Central memory CD8-positive, alpha-beta T cell (primary cell): Measurements from ENCODE around the gene SCD.
"Not testable (repeated sequence)": the region's sequence is repeated elsewhere in the genome, so short reads cannot be mapped to it uniquely, and the experiment has no call there.

ENCODE experiments used
- ATAC-seq: fragments of 150-1000 bp; cut with Tn5 transposase; replicated peaks from 2 replicates; pipeline ENCODE4 v1.10.0; 2022; ENCODE audit warnings: mild to moderate bottlenecking, moderate FRiP score, moderate number of reproducible peaks; ENCODE audit not compliant: poor library complexity, severe bottlenecking; ENCODE audit errors: extremely low read depth
- DNase-seq, 2 donors: peaks; one replicate each; pipeline ENCODE4 v3.0.0; 2021; ENCODE audit warnings: low spot score in 2 of 2
- H3K27ac Mint-ChIP-seq: one replicate; pipeline ENCODE4 v1.8.0; 2022; ENCODE audit warnings: low read depth, mild to moderate bottlenecking, moderate library complexity, mixed read lengths
- H3K27me3 Mint-ChIP-seq: one replicate; pipeline ENCODE4 v1.8.0; 2022; ENCODE audit warnings: mixed read lengths
- H3K36me3 Mint-ChIP-seq: one replicate; pipeline ENCODE4 v1.8.0; 2022; ENCODE audit warnings: mild to moderate bottlenecking, moderate library complexity, mixed read lengths; ENCODE audit not compliant: insufficient read depth
- H3K4me1 Mint-ChIP-seq: one replicate; pipeline ENCODE4 v1.8.0; 2022; ENCODE audit warnings: mixed read lengths
- H3K4me3 Mint-ChIP-seq: one replicate; pipeline ENCODE4 v1.8.0; 2022; ENCODE audit warnings: mild to moderate bottlenecking, moderate library complexity, mixed read lengths
- H3K9me3 Mint-ChIP-seq: one replicate; pipeline ENCODE4 v1.8.0; 2022; ENCODE audit warnings: mixed read lengths

The SCD gene

GRCh38 chr10:100346765-100347567 lies at the start of gene SCD:
Gene SCD (plus strand): TSS chr10:100347233. CDS start chr10:100347505, 272 bp downstream.
- Mint-ChIP-seq H3K4me3 (peak within 1 kb of the TSS; percentile 75), H3K36me3 (peaks cover 7% of the 10 kb centered on the region), H3K27me3 (no peaks in the 10 kb centered on the region), H3K27ac (peak within 1 kb of the TSS; percentile 38), H3K4me1 (peaks cover 32% of the 10 kb centered on the region), H3K9me3 (no peaks in the 10 kb centered on the region)
- DNase-seq = peak; percentile 44 to 60
- peak; percentile 81 for ATAC-seq

- Mint-ChIP-seq H3K27ac (no peak overlapping the region), H3K9me3 (no peaks in the 10 kb centered on the region), H3K27me3 (peaks cover 65% of the 10 kb centered on the region), H3K4me1 (no peaks in the 10 kb centered on the region), H3K4me3 (no peak overlapping the region), H3K36me3 (no peaks in the 10 kb centered on the region)
- ATAC-seq = no peak
- no peak for DNase-seq
These were observed 49.8 kb upstream of the SCD start for GRCh38 chr10:100297242-100297641.

- H3K9me3 Mint-ChIP-seq, H3K36me3 Mint-ChIP-seq, H3K27ac Mint-ChIP-seq, DNase-seq, H3K4me1 Mint-ChIP-seq, H3K4me3 Mint-ChIP-seq, ATAC-seq: not testable (repeated sequence)
- peaks cover 82% of the 10 kb centered on the region for H3K27me3 Mint-ChIP-seq
These were observed 45.9 kb upstream of the SCD start for GRCh38 chr10:100301123-100301522.

GRCh38 chr10:100303724-100304319 lies 43.2 kb upstream of the SCD start:
- H3K36me3 Mint-ChIP-seq = peaks cover 2% of the 10 kb centered on the region
- DNase-seq = no peak
- H3K9me3 Mint-ChIP-seq = no peaks in the 10 kb centered on the region
- no peak overlapping the region for H3K4me3 Mint-ChIP-seq
- no peak overlapping the region for H3K27ac Mint-ChIP-seq
- no peaks in the 10 kb centered on the region for H3K4me1 Mint-ChIP-seq
- peaks cover 98% of the 10 kb centered on the region for H3K27me3 Mint-ChIP-seq
- ATAC-seq = no peak

GRCh38 chr10:100304414-100304813 lies 42.6 kb upstream of the SCD start:
- H3K27me3 Mint-ChIP-seq = peaks cover 97% of the 10 kb centered on the region
- H3K9me3 Mint-ChIP-seq = no peaks in the 10 kb centered on the region
- H3K4me3 Mint-ChIP-seq = no peak overlapping the region
- DNase-seq = no peak
- peaks cover 2% of the 10 kb centered on the region for H3K36me3 Mint-ChIP-seq
- H3K4me1 Mint-ChIP-seq = no peaks in the 10 kb centered on the region
- no peak overlapping the region for H3K27ac Mint-ChIP-seq
- no peak for ATAC-seq

GRCh38 chr10:100306861-100307260 lies 40.2 kb upstream of the SCD start:
- Mint-ChIP-seq H3K9me3 (no peaks in the 10 kb centered on the region), H3K36me3 (peaks cover 2% of the 10 kb centered on the region), H3K4me3 (no peak overlapping the region), H3K4me1 (no peaks in the 10 kb centered on the region), H3K27me3 (peaks cover 85% of the 10 kb centered on the region), H3K27ac (no peak overlapping the region)
- DNase-seq = no peak
- ATAC-seq = no peak

- H3K4me3 Mint-ChIP-seq = no peak overlapping the region
- peaks cover 2% of the 10 kb centered on the region for H3K36me3 Mint-ChIP-seq
- no peaks in the 10 kb centered on the region for H3K4me1 Mint-ChIP-seq
- no peak overlapping the region for H3K27ac Mint-ChIP-seq
- no peaks in the 10 kb centered on the region for H3K9me3 Mint-ChIP-seq
- ATAC-seq = no peak
- no peak for DNase-seq
- H3K27me3 Mint-ChIP-seq = peaks cover 85% of the 10 kb centered on the region
These were observed 39.3 kb upstream of the SCD start for GRCh38 chr10:100307684-100308083.

GRCh38 chr10:100311298-100311697 lies 35.7 kb upstream of the SCD start:
- no peak overlapping the region for H3K4me3 Mint-ChIP-seq
- H3K36me3 Mint-ChIP-seq = peaks cover 2% of the 10 kb centered on the region
- H3K9me3 Mint-ChIP-seq = no peaks in the 10 kb centered on the region
- H3K4me1 Mint-ChIP-seq = no peaks in the 10 kb centered on the region
- DNase-seq (no peak), ATAC-seq (no peak)
- no peak overlapping the region for H3K27ac Mint-ChIP-seq
- H3K27me3 Mint-ChIP-seq = peaks cover 82% of the 10 kb centered on the region

- Mint-ChIP-seq H3K27me3 (peaks cover 90% of the 10 kb centered on the region), H3K27ac (no peak overlapping the region)
These were observed 31.4 kb upstream of the SCD start for GRCh38 chr10:100315615-100316014.

GRCh38 chr10:100318207-100318606 lies 28.8 kb upstream of the SCD start:
- no peaks in the 10 kb centered on the region for H3K4me1 Mint-ChIP-seq
- no peaks in the 10 kb centered on the region for H3K36me3 Mint-ChIP-seq
- no peak overlapping the region for H3K4me3 Mint-ChIP-seq
- H3K27ac Mint-ChIP-seq = no peak overlapping the region
- DNase-seq (no peak), ATAC-seq (no peak)
- H3K9me3 Mint-ChIP-seq = no peaks in the 10 kb centered on the region
- H3K27me3 Mint-ChIP-seq = peaks cover 76% of the 10 kb centered on the region

More at GRCh38 chr10:100315615-100316014, 31.4 kb upstream of the SCD start:
- H3K36me3 Mint-ChIP-seq = no peaks in the 10 kb centered on the region
- no peaks in the 10 kb centered on the region for H3K4me1 Mint-ChIP-seq
- no peak for DNase-seq
- no peaks in the 10 kb centered on the region for H3K9me3 Mint-ChIP-seq
- ATAC-seq = no peak
- no peak overlapping the region for H3K4me3 Mint-ChIP-seq

GRCh38 chr10:100319707-100320402 lies 27.2 kb upstream of the SCD start:
- DNase-seq (no peak), ATAC-seq (no peak)
- Mint-ChIP-seq H3K9me3 (no peaks in the 10 kb centered on the region), H3K4me1 (no peaks in the 10 kb centered on the region), H3K4me3 (no peak overlapping the region), H3K27me3 (peaks cover 62% of the 10 kb centered on the region), H3K27ac (no peak overlapping the region), H3K36me3 (no peaks in the 10 kb centered on the region)

GRCh38 chr10:100325158-100325557 lies 21.9 kb upstream of the SCD start:
- no peak for DNase-seq
- no peak overlapping the region for H3K4me3 Mint-ChIP-seq
- no peaks in the 10 kb centered on the region for H3K4me1 Mint-ChIP-seq
- ATAC-seq = no peak
- H3K36me3 Mint-ChIP-seq = no peaks in the 10 kb centered on the region
- H3K27me3 Mint-ChIP-seq = peaks cover 31% of the 10 kb centered on the region
- H3K27ac Mint-ChIP-seq = no peak overlapping the region
- H3K9me3 Mint-ChIP-seq = no peaks in the 10 kb centered on the region
